ENCODE data around the gene HEMK1. TPM values are rescaled to one million over a fixed set of nuclear protein-coding genes. Genes with fewer than 3 reads are reported as not detected.

HEMK1 gene
- total RNA-seq, 1 experiment from 2014 or later = 20.9 TPM

- no peaks in the 10 kb centered on the region for H3K4me1 Mint-ChIP-seq
- TF ChIP-seq SMAD4 (CRISPR knock-in tag; IDR thresholded peaks at IDR 0.05) (no peak), NFYB (CRISPR knock-in tag; conservative IDR thresholded peaks at IDR 0.05; ENCODE audit: low read depth) (no peak), ZSCAN18 (CRISPR knock-in tag; IDR thresholded peaks at IDR 0.05) (no peak), E2F5 (CRISPR knock-in tag; IDR thresholded peaks at IDR 0.05) (no peak), NFE2L1 (CRISPR knock-in tag; IDR thresholded peaks at IDR 0.05) (no peak), ZNF396 (CRISPR knock-in tag; IDR thresholded peaks at IDR 0.05; ENCODE audit: borderline replicate concordance) (no peak), ELF4 (CRISPR knock-in tag; IDR thresholded peaks at IDR 0.05; ENCODE audit: low read depth) (no peak)
- ChIA-PET CTCF (interaction anchor here (1.1 to 2.1 kb wide), 3 partner anchors 34 to 230 kb away, joined by 3 to 10 read pairs (median 4); partner anchors contain the start of gene CISH), POLR2A (no interaction called here)
- no peaks in the 10 kb centered on the region for H3K36me3 Mint-ChIP-seq
- H3K27ac Mint-ChIP-seq = no peak overlapping the region
- H3K4me3 Mint-ChIP-seq = no peak overlapping the region
- H3K27me3 Mint-ChIP-seq (ENCODE audit: low read depth) = no peaks in the 10 kb centered on the region
- no peaks in the 10 kb centered on the region for H3K9me3 Mint-ChIP-seq
- ATAC-seq (no peak), DNase-seq (ENCODE audit: low spot score) (no peak)
Measured at GRCh38 chr3:50577348-50577747, 8.0 kb downstream of the HEMK1 start.

- POLR2A ChIA-PET = no interaction called here
- no peaks in the 10 kb centered on the region for H3K9me3 Mint-ChIP-seq
- H3K27me3 Mint-ChIP-seq (ENCODE audit: low read depth) = no peaks in the 10 kb centered on the region
- no peak overlapping the region for H3K27ac Mint-ChIP-seq
- TF ChIP-seq MAX (CRISPR knock-in tag; IDR thresholded peaks at IDR 0.05) = no peak
- no peak for TF ChIP-seq RELA (CRISPR knock-in tag; IDR thresholded peaks at IDR 0.05; ENCODE audit: borderline replicate concordance)
- TF ChIP-seq MLX (CRISPR knock-in tag; IDR thresholded peaks at IDR 0.05) = no peak
- no peak for TF ChIP-seq NR2C2 (CRISPR knock-in tag; IDR thresholded peaks at IDR 0.05)
- no peak for TF ChIP-seq CREM (CRISPR knock-in tag; IDR thresholded peaks at IDR 0.05)
- no peak for TF ChIP-seq USF1 (CRISPR knock-in tag; IDR thresholded peaks at IDR 0.05)
- DNase-seq (ENCODE audit: low spot score) = no peak
- no peaks in the 10 kb centered on the region for H3K36me3 Mint-ChIP-seq
- CTCF ChIA-PET = interaction anchor here (1.1 to 2.4 kb wide), 5 partner anchors 8 to 35 kb away, joined by 3 to 9 read pairs (median 5); partner anchors contain the start of gene CISH
- no peaks in the 10 kb centered on the region for H3K4me1 Mint-ChIP-seq
- no peak overlapping the region for H3K4me3 Mint-ChIP-seq
- no peak for ATAC-seq
Measured at GRCh38 chr3:50580683-50581458, 11.5 kb downstream of the HEMK1 start.

GRCh38 chr3:50581459-50581842 is 12.1 kb downstream of the HEMK1 start:
- ChIA-PET POLR2A (no interaction called here), CTCF (interaction anchor here (1.1 to 2.4 kb wide), 5 partner anchors 9 to 35 kb away, joined by 3 to 9 read pairs (median 5); partner anchors contain the start of gene CISH)
- DNase-seq (ENCODE audit: low spot score) (no peak), ATAC-seq (no peak)
- Mint-ChIP-seq H3K4me3 (no peak overlapping the region), H3K27me3 (ENCODE audit: low read depth) (no peaks in the 10 kb centered on the region), H3K4me1 (no peaks in the 10 kb centered on the region), H3K9me3 (no peaks in the 10 kb centered on the region), H3K27ac (no peak overlapping the region), H3K36me3 (no peaks in the 10 kb centered on the region)
- TF ChIP-seq PRDM15 (CRISPR knock-in tag; IDR thresholded peaks at IDR 0.05) (no peak), TEAD4 (CRISPR knock-in tag; IDR thresholded peaks at IDR 0.05) (no peak), PREB (CRISPR knock-in tag; IDR thresholded peaks at IDR 0.05; ENCODE audit: borderline replicate concordance) (no peak), NFE2L1 (CRISPR knock-in tag; IDR thresholded peaks at IDR 0.05) (no peak), RELA (CRISPR knock-in tag; IDR thresholded peaks at IDR 0.05; ENCODE audit: borderline replicate concordance) (no peak), MAX (CRISPR knock-in tag; IDR thresholded peaks at IDR 0.05) (no peak), ATF1 (CRISPR knock-in tag; IDR thresholded peaks at IDR 0.05) (no peak), ZBTB21 (CRISPR knock-in tag; IDR thresholded peaks at IDR 0.05; ENCODE audit: borderline replicate concordance) (no peak), FOXP4 (CRISPR knock-in tag; IDR thresholded peaks at IDR 0.05) (no peak)
